ENCODE measurements around the gene AAK1.

- no peak for TF ChIP-seq CTCF (conservative IDR thresholded peaks at IDR 0.05; ENCODE audit: low read depth, low read length)
- TF ChIP-seq EZH2 (IDR thresholded peaks at IDR 0.05; ENCODE audit: low read length, unreplicated experiment): no peak
Observed at GRCh38 chr2:69628325-69629021, 15.1 kb downstream of the AAK1 start.
